Keratinocyte (primary cell): ENCODE data around the gene DENND1A. TPM values are rescaled to one million over a fixed set of nuclear protein-coding genes. Genes with fewer than 3 reads are reported as not detected.

Source experiments
- DNase-seq: peaks from one replicate; pipeline ENCODE4 v3.0.0-alpha.2; 2011; ENCODE audit warnings: low read depth, missing footprints, low spot score
- FAIRE-seq: peaks from 2 replicates; lab custom pipeline; 2011; peaks lifted over from hg19 to GRCh38; lab: Jason Lieb, UNC
- H2AFZ ChIP-seq: 2 replicates; pipeline ENCODE4 v1.6.0; 2012; ENCODE audit warnings: low read length, control low read depth, inconsistent platforms; ENCODE audit not compliant: control insufficient read depth
- H3K27ac ChIP-seq: 2 replicates; pipeline ENCODE4 v1.5.1; 2011; ENCODE audit warnings: low read length; ENCODE audit not compliant: control insufficient read depth, insufficient read depth
- H3K27me3 ChIP-seq: 3 replicates; pipeline ENCODE4 v1.6.0; 2011; ENCODE audit warnings: low read length; ENCODE audit not compliant: control insufficient read depth, insufficient read depth; ENCODE audit errors: extremely low read depth
- H3K36me3 ChIP-seq, 2 experiments: 2 replicates in 1 of 2; 3 replicates in 1 of 2; pipeline ENCODE4 v1.5.1; 2011; ENCODE audit warnings: low read length in 2 of 2, mild to moderate bottlenecking in 1 of 2; ENCODE audit not compliant: control insufficient read depth in 2 of 2, insufficient read depth in 2 of 2; ENCODE audit errors: extremely low read depth in 1 of 2
- H3K4me1 ChIP-seq: 3 replicates; pipeline ENCODE4 v1.5.1; 2011; ENCODE audit warnings: low read length; ENCODE audit not compliant: control insufficient read depth, insufficient read depth; ENCODE audit errors: extremely low read depth
- H3K4me2 ChIP-seq: 3 replicates; pipeline ENCODE4 v1.6.0; 2011; ENCODE audit warnings: low read depth, low read length; ENCODE audit not compliant: control insufficient read depth, insufficient read depth; ENCODE audit errors: extremely low read depth
- H3K4me3 ChIP-seq, 3 experiments: fragments of 200-600 bp in 1 of 3; sonication (generic) in 1 of 3; 2 replicates in 2 of 3; 3 replicates in 1 of 3; pipeline ENCODE4 v1.5.1; 2011 to 2016; ENCODE audit warnings: low read length in 3 of 3, mild to moderate bottlenecking in 3 of 3, control low read depth in 2 of 3, inconsistent platforms in 1 of 3, low read depth in 1 of 3, mixed read lengths in 1 of 3, mixed run types in 1 of 3, moderate library complexity in 1 of 3; ENCODE audit not compliant: control insufficient read depth in 2 of 3, insufficient read depth in 2 of 3; ENCODE audit errors: extremely low read depth in 1 of 3
- H3K79me2 ChIP-seq: 2 replicates; pipeline ENCODE4 v1.6.0; 2012; ENCODE audit warnings: low read length; ENCODE audit not compliant: control insufficient read depth, insufficient read depth
- H3K9ac ChIP-seq: 3 replicates; pipeline ENCODE4 v1.6.0; 2011; ENCODE audit warnings: low read length; ENCODE audit not compliant: control insufficient read depth, insufficient read depth; ENCODE audit errors: extremely low read depth
- H3K9me1 ChIP-seq: 3 replicates; pipeline ENCODE4 v1.6.0; 2011; ENCODE audit warnings: low read length; ENCODE audit not compliant: control insufficient read depth, insufficient read depth; ENCODE audit errors: extremely low read depth
- H3K9me3 ChIP-seq: 2 replicates; pipeline ENCODE4 v1.5.1; 2012; ENCODE audit warnings: low read depth, low read length; ENCODE audit not compliant: control insufficient read depth
- H4K20me1 ChIP-seq: 3 replicates; pipeline ENCODE4 v1.6.0; 2011; ENCODE audit warnings: low read length; ENCODE audit not compliant: control insufficient read depth, insufficient read depth; ENCODE audit errors: extremely low read depth
- EZH2 ChIP-seq: IDR thresholded peaks from one replicate; pipeline ENCODE4 v1.6.1; 2012; ENCODE audit warnings: inconsistent platforms, mild to moderate bottlenecking, low read length, moderate library complexity
- dilution Hi-C: fragments of 300-500 bp; cut with MboI; formaldehyde crosslinking; loops from one replicate; pipeline ENCODE4 v1.7.0; 2020; ENCODE audit warnings: low sequenced_read_pairs; ENCODE audit not compliant: extremely low pct_ligation_motif_present
- polyA plus RNA-seq, 5 experiments: library from polyadenylated mRNA; depleted of rRNA in 3 of 5; stranded (reverse) in 3 of 5; stranded (forward) in 1 of 5; unstranded in 1 of 5; fragments of >200 nt; gene quantifications; 1 replicate in 1 of 5; 2 replicates in 3 of 5; 3 replicates in 1 of 5; pipeline versions ENCODE4 v1.2.1 to v1.2.3, GENCODE V29; 2011 to 2012; ENCODE audit warnings: missing spikeins in 2 of 5, low read depth in 1 of 5, low replicate concordance in 1 of 5
- TF ChIP-seq, protein P1 (sequence below), 3 experiments: IDR thresholded peaks in 1 of 3; conservative IDR thresholded peaks in 1 of 3; optimal IDR thresholded peaks in 1 of 3; 2 replicates in 2 of 3; 3 replicates in 1 of 3; pipeline versions ENCODE3 to v1.5.1; 2011; ENCODE audit warnings: low read length in 3 of 3, mild to moderate bottlenecking in 3 of 3, moderate library complexity in 2 of 3, control low read depth in 1 of 3, inconsistent platforms in 1 of 3; ENCODE audit not compliant: insufficient read depth in 2 of 3; ENCODE audit errors: extremely low read depth in 1 of 3

Gene DENND1A
- polyA plus RNA-seq, 1 donor (not counting 4 experiments of a cell fraction or from before 2014, with no cell fraction given), result 13.0 TPM

DNA sequence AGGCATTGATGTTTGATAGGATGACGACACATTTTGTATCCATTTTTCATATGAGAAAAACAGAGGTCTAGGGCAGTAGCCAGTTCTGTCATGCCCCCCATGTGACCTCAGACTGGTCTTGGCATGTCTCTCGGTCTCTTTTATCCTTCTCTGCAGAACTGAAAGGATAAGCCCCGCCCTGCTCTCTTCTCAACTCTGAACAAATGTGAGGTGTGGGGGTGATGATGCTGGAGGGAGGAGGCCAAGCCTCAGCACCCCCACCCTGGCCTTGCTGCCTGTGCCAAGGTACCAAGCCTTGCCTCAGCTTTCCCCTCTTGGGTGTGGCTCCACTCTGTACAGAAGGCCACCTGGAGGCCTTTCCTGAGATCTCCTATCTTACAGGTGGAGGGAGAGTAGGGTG, 593.5 kb downstream of the DENND1A start:
- H3K79me2 ChIP-seq, result no peaks in the 10 kb centered on the region
- TF ChIP-seq EZH2, result no peak
- TF ChIP-seq, protein P1, sequence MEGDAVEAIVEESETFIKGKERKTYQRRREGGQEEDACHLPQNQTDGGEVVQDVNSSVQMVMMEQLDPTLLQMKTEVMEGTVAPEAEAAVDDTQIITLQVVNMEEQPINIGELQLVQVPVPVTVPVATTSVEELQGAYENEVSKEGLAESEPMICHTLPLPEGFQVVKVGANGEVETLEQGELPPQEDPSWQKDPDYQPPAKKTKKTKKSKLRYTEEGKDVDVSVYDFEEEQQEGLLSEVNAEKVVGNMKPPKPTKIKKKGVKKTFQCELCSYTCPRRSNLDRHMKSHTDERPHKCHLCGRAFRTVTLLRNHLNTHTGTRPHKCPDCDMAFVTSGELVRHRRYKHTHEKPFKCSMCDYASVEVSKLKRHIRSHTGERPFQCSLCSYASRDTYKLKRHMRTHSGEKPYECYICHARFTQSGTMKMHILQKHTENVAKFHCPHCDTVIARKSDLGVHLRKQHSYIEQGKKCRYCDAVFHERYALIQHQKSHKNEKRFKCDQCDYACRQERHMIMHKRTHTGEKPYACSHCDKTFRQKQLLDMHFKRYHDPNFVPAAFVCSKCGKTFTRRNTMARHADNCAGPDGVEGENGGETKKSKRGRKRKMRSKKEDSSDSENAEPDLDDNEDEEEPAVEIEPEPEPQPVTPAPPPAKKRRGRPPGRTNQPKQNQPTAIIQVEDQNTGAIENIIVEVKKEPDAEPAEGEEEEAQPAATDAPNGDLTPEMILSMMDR (optimal IDR thresholded peaks at IDR 0.05 in 1 of 3, IDR thresholded peaks at IDR 0.05 in 1 of 3, conservative IDR thresholded peaks at IDR 0.05 in 1 of 3; ENCODE audit: extremely low read depth in 1 of 3, insufficient read depth in 2 of 3, low read length in 3 of 3), result peak in 1 of 3 experiments; percentile 9
- H3K4me2 ChIP-seq, result no peak overlapping the region
- no peaks in the 10 kb centered on the region for H3K36me3 ChIP-seq
- no peaks in the 10 kb centered on the region for H3K9me1 ChIP-seq
- dilution Hi-C loops, result no loop called here
- DNase-seq (no peak), FAIRE-seq (no peak)
- no peaks in the 10 kb centered on the region for H3K9me3 ChIP-seq
- H3K27ac ChIP-seq, result no peak overlapping the region
- H3K4me3 ChIP-seq, result no peak overlapping the region
- no peak overlapping the region for H2AFZ ChIP-seq
- peaks cover 10% of the 10 kb centered on the region for H3K4me1 ChIP-seq
- H3K27me3 ChIP-seq, result no peaks in the 10 kb centered on the region
- H4K20me1 ChIP-seq, result no peaks in the 10 kb centered on the region
- no peak overlapping the region for H3K9ac ChIP-seq

DNA sequence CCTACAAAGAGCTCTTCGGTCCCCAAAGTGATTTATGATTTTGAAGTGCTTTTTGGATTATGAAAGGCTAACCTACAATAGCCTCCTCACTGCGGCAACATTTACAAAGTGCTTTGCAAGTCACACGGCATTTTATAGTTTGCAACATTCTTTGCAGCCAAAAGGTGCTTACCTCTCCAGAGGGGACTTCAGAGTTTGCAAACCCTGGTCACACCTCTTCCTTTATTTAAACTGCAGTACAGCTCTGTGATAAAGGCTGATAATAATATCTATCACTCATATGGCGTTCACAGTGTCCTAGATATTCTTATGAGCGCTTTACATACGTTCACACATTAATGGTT, 594.0 kb downstream of the DENND1A start:
- Histone ChIP-seq H4K20me1 (no peaks in the 10 kb centered on the region), H3K4me1 (peaks cover 10% of the 10 kb centered on the region), H3K27me3 (no peaks in the 10 kb centered on the region), H3K4me3 (no peak overlapping the region), H2AFZ (no peak overlapping the region), H3K9me1 (no peaks in the 10 kb centered on the region), H3K9ac (no peak overlapping the region), H3K9me3 (no peaks in the 10 kb centered on the region), H3K36me3 (no peaks in the 10 kb centered on the region), H3K4me2 (peak overlapping the region; percentile 55), H3K79me2 (no peaks in the 10 kb centered on the region), H3K27ac (no peak overlapping the region)
- no peak for TF ChIP-seq EZH2
- TF ChIP-seq, protein P1 (optimal IDR thresholded peaks at IDR 0.05 in 1 of 3, IDR thresholded peaks at IDR 0.05 in 1 of 3, conservative IDR thresholded peaks at IDR 0.05 in 1 of 3; ENCODE audit: extremely low read depth in 1 of 3, insufficient read depth in 2 of 3, low read length in 3 of 3), result no peak
- FAIRE-seq (no peak), DNase-seq (no peak)
- dilution Hi-C loops, result no loop called here
